Peyer's patch (tissue), 4 donors: ENCODE measurements around the gene NDUFA11.

Experiments used
- CTCF ChIP-seq, 6 experiments: fragments of 450-650 bp in 4 of 6; fragments of 200-600 bp in 2 of 6; sonication (generic) in 1 of 6; IDR thresholded peaks; one replicate each; pipeline ENCODE4 v1.5.1; 2017 to 2019; ENCODE audit warnings: antibody characterized with exemption in 6 of 6, mild to moderate bottlenecking in 3 of 6, moderate library complexity in 1 of 6
- POLR2A ChIP-seq, 2 donors: fragments of 450-650 bp; IDR thresholded peaks; one replicate each; pipeline ENCODE4 v1.5.1; 2017; ENCODE audit warnings: antibody characterized with exemption in 2 of 2, mild to moderate bottlenecking in 2 of 2, moderate library complexity in 2 of 2

GRCh38 chr19:5880196-5880595 lies 23.4 kb downstream of the NDUFA11 start:
- TF ChIP-seq CTCF (IDR thresholded peaks at IDR 0.05) (no peak), POLR2A (IDR thresholded peaks at IDR 0.05) (no peak)
